SIG-M5 treated with dmso at 0.1 percent for 504 hours (cell line): ENCODE data around the gene CR2.
"Not testable (repeated sequence)": the region's sequence is repeated elsewhere in the genome, so short reads cannot be mapped to it uniquely, and the experiment has no call there.

Source experiments
- DNase-seq: peaks from one replicate; lab custom pipeline; 2025; ENCODE audit not compliant: unreplicated experiment; lab: John Stamatoyannopoulos, UW

The CR2 gene

DNA sequence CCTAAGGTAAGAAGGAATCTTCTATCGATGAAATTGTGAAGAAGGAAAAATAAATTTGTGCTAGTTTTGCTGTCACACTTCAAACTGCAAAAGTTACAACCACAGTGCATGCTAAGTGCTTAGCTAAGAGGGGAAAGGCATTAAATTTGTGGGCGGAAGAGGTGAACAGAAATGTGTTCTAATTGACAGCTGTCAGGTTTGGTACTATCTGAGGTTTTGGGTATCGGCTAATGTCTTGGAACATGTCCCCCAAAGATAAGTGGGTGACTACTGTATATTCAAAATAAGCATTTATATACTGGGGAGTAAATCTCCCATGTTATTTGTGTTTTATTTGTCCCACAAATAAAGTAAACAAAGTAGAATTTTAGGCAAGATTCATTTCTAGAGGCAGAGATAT lies 49.8 kb downstream of the CR2 start:
- no peak for DNase-seq

DNA sequence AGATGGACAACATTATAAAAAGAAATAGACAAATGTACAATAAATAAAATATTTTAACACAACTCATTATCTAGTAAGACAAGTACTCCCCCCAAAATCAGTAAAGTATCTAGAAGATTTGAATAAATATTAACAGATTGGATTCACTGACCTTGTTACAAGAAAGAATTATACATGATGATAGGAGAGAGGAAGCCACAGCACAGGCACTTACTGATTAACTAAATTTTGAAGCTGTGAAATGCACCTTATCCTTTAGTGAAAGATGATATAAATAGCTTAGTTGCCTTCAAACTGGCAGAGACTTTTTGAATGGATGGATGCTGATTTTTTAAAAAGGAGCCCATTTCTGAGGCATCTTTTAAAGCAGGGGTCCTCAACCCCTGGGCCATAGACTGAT lies 50.3 kb downstream of the CR2 start:
- DNase-seq, result no peak

DNA sequence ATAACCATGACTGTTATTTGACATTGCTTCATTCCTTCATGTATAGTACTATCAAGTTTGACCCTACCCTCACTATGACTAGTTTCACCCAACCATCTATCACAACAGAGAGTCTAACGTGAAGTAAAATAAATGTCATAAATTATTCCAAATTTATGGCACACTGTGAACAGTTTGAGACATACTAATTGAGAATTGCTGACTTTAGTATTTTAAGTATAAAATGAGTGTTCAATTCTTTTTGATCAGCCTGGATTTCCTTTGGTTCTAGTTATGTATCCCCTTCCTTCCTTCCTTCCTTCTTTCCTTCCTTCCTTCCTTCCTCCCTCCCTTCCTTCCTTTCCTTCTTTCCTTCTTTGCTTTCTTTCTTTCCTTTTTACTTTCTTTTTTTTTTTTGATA lies 56.3 kb downstream of the CR2 start:
- DNase-seq, result no peak

DNA sequence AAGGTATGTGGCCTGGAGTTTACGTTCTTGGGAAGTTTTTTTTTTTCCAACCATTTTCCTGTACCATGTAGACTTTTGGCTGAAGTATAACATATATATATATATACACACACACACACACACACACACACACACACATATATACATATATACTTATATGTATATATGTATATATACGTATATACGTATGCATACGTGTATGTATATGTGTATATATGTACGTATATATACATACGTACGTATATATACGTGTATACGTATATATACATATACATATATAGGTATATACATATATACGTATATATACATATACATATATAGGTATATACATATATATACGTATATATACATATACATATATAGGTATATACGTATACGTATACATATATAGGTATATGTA lies 60.8 kb downstream of the CR2 start:
- no peak for DNase-seq

DNA sequence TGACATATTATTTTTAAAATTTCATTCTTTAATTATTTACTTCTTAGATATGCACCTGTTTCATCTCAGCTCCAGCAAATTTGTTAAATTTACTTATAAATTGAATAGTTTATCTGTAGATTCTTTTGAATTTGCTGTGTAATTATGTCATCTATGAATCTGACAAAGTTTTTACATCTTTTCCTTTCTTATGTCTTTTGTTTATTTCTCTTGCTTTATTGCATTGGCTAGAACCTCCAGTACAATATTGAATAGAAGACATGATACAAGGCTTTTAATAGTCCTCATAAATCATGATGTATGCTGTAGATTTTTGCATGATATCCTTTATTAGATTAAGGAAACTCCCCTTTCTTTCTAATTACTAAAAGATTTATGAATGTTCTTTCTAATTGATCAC lies 62.6 kb downstream of the CR2 start:
- DNase-seq, result no peak

DNA sequence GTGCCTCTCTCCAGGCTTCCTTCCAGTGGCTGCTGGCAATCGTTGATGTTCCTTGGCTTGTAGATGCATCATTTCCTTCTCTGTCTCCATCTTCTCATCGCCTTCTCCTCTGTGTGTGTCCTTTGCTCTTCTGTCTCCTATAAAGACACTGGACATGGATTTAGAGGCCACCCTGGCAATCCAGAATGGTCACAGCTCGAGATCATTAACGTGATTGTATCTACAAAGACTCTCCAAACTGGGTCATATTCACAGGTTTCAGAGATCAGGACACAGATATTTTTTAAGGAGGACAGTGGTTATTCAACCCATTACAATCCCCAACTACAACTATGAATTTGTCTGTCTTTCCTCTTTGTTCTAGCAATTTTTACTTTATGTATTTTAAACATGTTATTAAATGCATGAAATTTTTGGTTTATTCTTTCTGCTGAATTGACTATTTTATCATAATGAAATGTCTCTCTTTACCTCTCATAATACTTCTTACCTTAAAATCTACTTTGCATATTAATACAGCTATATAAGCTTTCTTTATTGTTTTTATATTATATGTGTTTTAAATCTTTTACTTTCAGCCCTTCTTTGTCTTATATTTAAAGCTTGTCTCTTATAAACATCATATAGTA lies 64.6 kb downstream of the CR2 start:
- DNase-seq, result no peak

DNA sequence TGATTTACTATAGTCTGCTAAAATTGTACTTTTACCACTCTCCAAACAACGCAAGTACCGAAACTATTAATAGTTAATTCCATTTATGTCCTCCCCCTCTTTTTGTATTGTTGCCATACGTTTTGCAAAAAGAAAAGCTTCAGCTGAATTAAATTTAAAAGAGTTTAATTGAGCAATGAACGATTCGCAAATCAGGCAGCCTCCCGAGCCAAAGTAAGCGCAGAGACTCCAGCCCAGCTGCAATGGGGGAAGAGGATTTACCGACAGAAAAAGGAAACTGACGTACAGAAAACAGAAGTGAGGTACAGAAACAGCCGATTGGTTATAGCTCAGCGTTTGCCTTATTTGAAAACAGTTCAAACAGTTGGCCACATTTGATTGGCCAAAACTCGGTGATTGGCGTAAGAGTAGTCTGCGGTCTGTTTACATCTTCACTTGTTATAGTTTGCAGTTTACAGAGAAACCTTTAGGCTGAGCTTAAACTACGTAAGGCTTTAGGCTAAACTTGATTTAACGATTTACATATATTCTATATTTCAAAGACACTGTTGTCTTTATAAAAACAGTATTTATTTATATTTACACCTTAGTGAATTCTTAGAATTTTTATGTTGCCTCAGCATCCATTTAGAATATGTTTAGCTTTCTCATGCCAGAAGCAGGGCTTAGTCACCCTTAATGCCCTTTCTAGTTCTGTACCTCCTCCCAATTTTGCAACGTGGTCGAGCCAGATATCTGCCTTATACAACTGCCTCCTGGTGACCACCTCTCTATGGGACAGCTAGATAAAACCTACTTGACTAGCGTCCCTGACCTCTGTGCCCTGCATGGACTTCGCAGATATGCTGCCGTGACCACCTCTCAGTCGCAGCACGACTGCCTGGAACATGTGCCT lies 65.6 kb downstream of the CR2 start:
- no peak for DNase-seq

DNA sequence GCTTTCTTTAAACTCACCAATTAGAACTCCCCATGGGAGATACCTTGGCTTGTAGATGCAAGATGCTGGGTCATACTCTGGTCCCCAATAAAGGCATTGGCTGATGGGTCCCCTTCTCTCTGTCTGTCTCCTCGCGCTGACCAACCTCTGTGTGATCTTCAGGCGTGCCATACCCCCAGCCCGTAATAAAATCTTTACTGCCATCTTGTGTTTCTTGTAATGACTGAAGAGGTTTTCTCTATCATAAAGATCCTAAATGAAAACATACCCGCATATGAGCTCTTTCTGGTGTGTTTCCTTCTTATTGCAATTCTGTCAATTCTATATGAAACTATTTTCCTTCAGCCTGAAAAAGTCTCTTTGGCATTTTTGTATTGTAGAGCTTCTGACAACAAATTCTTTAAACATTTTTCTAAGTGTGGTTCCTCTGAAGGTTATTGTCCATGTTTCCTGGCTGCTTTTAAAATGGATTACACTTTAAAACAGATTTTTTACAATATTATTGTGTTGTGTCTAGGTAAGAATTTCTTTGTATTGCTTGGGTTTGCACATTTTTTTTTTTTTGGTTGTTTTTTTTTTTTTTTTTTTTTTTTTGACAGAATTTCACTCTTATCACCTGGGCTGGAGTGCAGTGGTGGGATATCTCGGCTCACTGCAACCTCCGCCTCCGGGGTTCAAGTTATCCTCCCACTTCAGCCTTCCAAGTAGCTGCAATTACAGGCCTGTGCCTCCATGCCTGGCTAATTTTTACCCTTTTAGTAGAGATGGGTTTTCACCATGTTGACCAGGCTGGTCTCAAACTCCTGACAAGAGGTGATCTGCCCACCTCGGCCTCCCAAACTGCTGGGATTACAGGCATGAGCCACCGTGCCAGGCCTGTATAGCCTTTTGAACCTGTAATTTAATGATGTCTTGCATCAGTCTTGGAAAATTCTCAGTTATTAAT lies 66.5 kb downstream of the CR2 start:
- not testable (repeated sequence) for DNase-seq

DNA sequence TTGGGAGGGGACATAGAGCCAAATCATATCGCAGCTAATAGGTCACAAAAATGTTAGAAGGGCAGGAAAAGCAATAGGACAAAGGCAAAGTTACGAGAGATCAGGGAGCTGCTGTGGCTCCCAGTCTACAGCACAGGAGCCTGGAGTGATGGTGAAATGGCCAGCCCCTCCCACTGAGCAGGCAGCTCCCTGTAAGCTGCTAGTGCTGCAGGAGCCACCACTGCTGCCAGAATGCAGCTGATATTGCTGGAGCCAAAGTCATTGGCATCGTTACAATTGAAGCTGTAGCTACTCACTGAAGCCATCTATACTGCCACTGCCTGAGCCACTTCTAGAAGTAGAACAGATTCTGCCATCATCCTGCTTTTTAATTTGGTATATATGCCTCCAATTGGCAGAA lies 71.1 kb downstream of the CR2 start:
- not testable (repeated sequence) for DNase-seq

DNA sequence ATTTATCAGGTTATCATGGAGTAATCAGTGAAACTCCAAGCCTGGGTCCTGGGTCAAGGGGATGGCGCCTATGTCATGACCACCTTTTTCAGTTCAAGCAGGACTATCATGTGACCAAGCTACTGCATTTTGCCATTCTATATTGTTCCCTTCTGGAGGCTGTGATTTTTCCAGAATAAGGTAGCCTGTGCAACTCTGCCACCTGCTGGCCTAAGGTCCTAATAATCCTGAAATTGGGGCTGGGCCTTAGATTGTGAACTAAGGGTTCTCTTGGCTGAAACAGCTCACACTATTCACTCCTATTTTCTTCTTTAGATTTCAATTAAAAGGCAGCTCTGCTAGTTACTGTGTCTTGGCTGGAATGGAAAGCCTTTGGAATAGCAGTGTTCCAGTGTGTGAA lies 74.3 kb downstream of the CR2 start:
- DNase-seq, result not testable (repeated sequence)

DNA sequence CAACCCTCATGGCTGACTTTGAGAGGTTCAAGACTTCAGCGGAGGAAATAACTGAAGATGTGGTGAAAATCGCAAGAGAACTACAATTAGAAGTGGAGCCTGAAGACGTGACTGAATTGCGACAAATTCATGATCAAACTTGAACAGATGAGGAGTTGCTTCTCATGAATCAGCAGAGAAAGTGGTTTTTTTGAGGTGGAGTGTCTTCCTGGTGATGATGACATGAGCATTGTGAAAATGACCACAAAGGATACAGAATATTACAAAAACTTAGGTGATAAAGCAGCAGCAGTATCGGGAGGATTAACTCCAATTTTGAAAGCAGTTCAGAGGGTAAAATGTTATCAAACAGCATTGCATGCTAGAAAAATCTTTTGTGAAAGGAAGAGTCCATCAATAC lies 82.1 kb downstream of the CR2 start:
- DNase-seq, result not testable (repeated sequence)
